HG03175 (cell line): ENCODE results near the gene MCM9.

ENCODE experiments used
- ATAC-seq: cut with Tn5 transposase; IDR thresholded peaks from one replicate; pipeline ENCODE4 v1.9.1; 2021; ENCODE audit warnings: mild to moderate bottlenecking, moderate library complexity; ENCODE audit not compliant: unreplicated experiment

MCM9 gene

GRCh38 chr6:118934461-118935330 is at the start of gene MCM9:
Gene MCM9, minus strand, starts transcription at chr6:118935159. Its CDS starts 3,436 bp downstream, at chr6:118931723.
- ATAC-seq: peak; percentile 95

GRCh38 chr6:118984342-118984741 is 49.4 kb upstream of the MCM9 start:
- ATAC-seq: no peak

GRCh38 chr6:118982575-118982911 is 47.6 kb upstream of the MCM9 start:
- ATAC-seq: no peak

- no peak for ATAC-seq
These were observed 47.1 kb upstream of the MCM9 start for GRCh38 chr6:118981884-118982574.

GRCh38 chr6:118980063-118980462 is 45.1 kb upstream of the MCM9 start:
- no peak for ATAC-seq

- no peak for ATAC-seq
These were observed 39.8 kb upstream of the MCM9 start for GRCh38 chr6:118974790-118975189.

- no peak for ATAC-seq
These were observed 36.7 kb upstream of the MCM9 start for GRCh38 chr6:118971682-118972081.

- no peak for ATAC-seq
These were observed 35.9 kb upstream of the MCM9 start for GRCh38 chr6:118970866-118971265.

GRCh38 chr6:118968416-118968815 is 33.5 kb upstream of the MCM9 start:
- no peak for ATAC-seq

GRCh38 chr6:118967239-118967638 is 32.3 kb upstream of the MCM9 start:
- no peak for ATAC-seq

GRCh38 chr6:118965843-118966370 is 30.9 kb upstream of the MCM9 start:
- no peak for ATAC-seq

GRCh38 chr6:118965371-118965770 is 30.4 kb upstream of the MCM9 start:
- ATAC-seq: no peak

- ATAC-seq: no peak
These were observed 28.0 kb upstream of the MCM9 start for GRCh38 chr6:118963003-118963402.

- no peak for ATAC-seq
These were observed 24.9 kb upstream of the MCM9 start for GRCh38 chr6:118959903-118960302.

GRCh38 chr6:118953391-118953790 is 18.4 kb upstream of the MCM9 start:
- ATAC-seq: no peak

GRCh38 chr6:118952683-118953082 is 17.7 kb upstream of the MCM9 start:
- no peak for ATAC-seq

GRCh38 chr6:118945217-118945616 is 10.3 kb upstream of the MCM9 start:
- no peak for ATAC-seq

GRCh38 chr6:118940770-118941169 is 5.8 kb upstream of the MCM9 start:
- ATAC-seq: no peak

- no peak for ATAC-seq
These were observed 4.7 kb upstream of the MCM9 start for GRCh38 chr6:118939683-118940082.

GRCh38 chr6:118935978-118936703 is 1.2 kb upstream of the MCM9 start:
- ATAC-seq: no peak

- peak; percentile 6 for ATAC-seq
These were observed 341 bp upstream of the MCM9 start for GRCh38 chr6:118935331-118935668.
